GM12878 (cell line): ENCODE data around the gene PHLDA3. TPM values are rescaled to one million over a fixed set of nuclear protein-coding genes. Genes with fewer than 3 reads are reported as not detected.

Experiments
- ATAC-seq: fragments of 200-7000 bp; cut with Tn5 transposase; 3 replicates; pipeline ENCODE4 v1.9.1; 2020; ENCODE audit warnings: mild to moderate bottlenecking, moderate library complexity
- BruUV-seq: library from RNA; stranded (reverse); fragments of 400-500 nt; replicated peaks from 2 replicates; lab custom pipeline; 2021; lab: Mats Ljungman, UMichigan
- CTCF ChIA-PET: fragments of 300-600 bp; sonication (Branson Sonifier 250); formaldehyde crosslinking; extraction: SDS; loops from one replicate; lab custom pipeline; 2021; ENCODE audit warnings: inconsistent platforms; lab: Yijun Ruan, JAX
- POLR2A ChIA-PET: fragments of 350-600 bp; formaldehyde crosslinking; extraction: SDS; loops from one replicate; lab custom pipeline; 2021; ENCODE audit warnings: inconsistent platforms; lab: Charles Lee
- RAD21 ChIA-PET: fragments of 300-600 bp; sonication (Branson Sonifier 250); formaldehyde crosslinking; loops from one replicate; lab custom pipeline; 2023; ENCODE audit warnings: antibody characterized with exemption; ENCODE audit not compliant: unreplicated experiment; lab: Charles Lee
- SMC1A ChIA-PET: fragments of 300-600 bp; sonication (Branson Sonifier 250); formaldehyde crosslinking; loops from one replicate; lab custom pipeline; 2023; ENCODE audit not compliant: unreplicated experiment, uncharacterized antibody; lab: Charles Lee
- DNase-seq: peaks from one replicate; pipeline ENCODE4 v3.0.0-alpha.2; 2011; ENCODE audit warnings: low read depth, low spot score
- FAIRE-seq: peaks from 3 replicates; lab custom pipeline; 2011; peaks lifted over from hg19 to GRCh38; lab: Jason Lieb, UNC
- H2AFZ ChIP-seq: 2 replicates; pipeline ENCODE4 v1.6.0; 2011; ENCODE audit warnings: low read depth, low read length, control low read depth; ENCODE audit not compliant: control insufficient read depth
- H3K27ac ChIP-seq: 2 replicates; pipeline ENCODE4 v1.5.1; 2011; ENCODE audit warnings: control low read depth; ENCODE audit not compliant: control insufficient read depth, insufficient read depth
- H3K27me3 ChIP-seq, 2 experiments: replicated peaks in 1 of 2; 2 replicates each; pipeline versions ENCODE4 v1.6.0 to v1.6.1; 2011; ENCODE audit warnings: low read length in 1 of 2; ENCODE audit not compliant: control insufficient read depth in 2 of 2, insufficient read depth in 2 of 2
- H3K36me3 ChIP-seq, 2 experiments: 2 replicates each; pipeline ENCODE4 v1.5.1; 2011; ENCODE audit warnings: low read length in 1 of 2; ENCODE audit not compliant: control insufficient read depth in 2 of 2, insufficient read depth in 2 of 2
- H3K4me1 ChIP-seq: 2 replicates; pipeline ENCODE4 v1.6.1; 2011; ENCODE audit warnings: mild to moderate bottlenecking, low read length, moderate library complexity, mixed read lengths; ENCODE audit not compliant: control insufficient read depth, insufficient read depth
- H3K4me2 ChIP-seq: 2 replicates; pipeline ENCODE4 v1.6.0; 2011; ENCODE audit warnings: control low read depth; ENCODE audit not compliant: control insufficient read depth, insufficient read depth
- H3K4me3 ChIP-seq: fragments of 200-600 bp; sonication (generic); 2 replicates; pipeline ENCODE4 v1.5.1; 2016
- H3K79me2 ChIP-seq: 2 replicates; pipeline ENCODE4 v1.6.0; 2011; ENCODE audit warnings: low read length; ENCODE audit not compliant: control insufficient read depth, insufficient read depth
- H3K9ac ChIP-seq: 2 replicates; pipeline ENCODE4 v1.8.0; 2011; ENCODE audit warnings: low read length, control low read depth, mixed read lengths; ENCODE audit not compliant: control insufficient read depth, insufficient read depth
- H3K9me3 ChIP-seq: replicated peaks from 3 replicates; pipeline ENCODE4 v1.5.1; 2011; ENCODE audit warnings: mild to moderate bottlenecking, low read length; ENCODE audit not compliant: control insufficient read depth, insufficient read depth
- H4K20me1 ChIP-seq: 2 replicates; pipeline ENCODE4 v1.6.0; 2011; ENCODE audit not compliant: control insufficient read depth, insufficient read depth
- ASH2L ChIP-seq: fragments of 300-600, 200-600 bp; sonication (generic); IDR thresholded peaks from 2 replicates; pipeline ENCODE4 v1.6.1; 2017; ENCODE audit warnings: low read depth, mild to moderate bottlenecking, borderline replicate concordance
- BHLHE40 ChIP-seq, 2 experiments: fragments of 450-650 bp in 1 of 2; IDR thresholded peaks; 2 replicates each; pipeline ENCODE4 v1.6.1; 2011 to 2017; ENCODE audit warnings: low read depth in 2 of 2, borderline replicate concordance in 1 of 2, improper control_type of control experiment in 1 of 2, low read length in 1 of 2, mild to moderate bottlenecking in 1 of 2
- EGR1 ChIP-seq, 2 experiments: IDR thresholded peaks; 1 replicate in 1 of 2; 2 replicates in 1 of 2; pipeline ENCODE4 v1.6.1; 2011 to 2012; ENCODE audit warnings: low read depth in 2 of 2, low read length in 2 of 2, borderline replicate concordance in 1 of 2, mild to moderate bottlenecking in 1 of 2, moderate library complexity in 1 of 2
- FOXK2 ChIP-seq: fragments of 450-650 bp; IDR thresholded peaks from 2 replicates; pipeline ENCODE4 v1.6.1; 2017; ENCODE audit warnings: mild to moderate bottlenecking, moderate library complexity
- KLF5 ChIP-seq: fragments of 450-650 bp; IDR thresholded peaks from 2 replicates; pipeline ENCODE4 v1.6.1; 2014; ENCODE audit warnings: mild to moderate bottlenecking; ENCODE audit not compliant: partially characterized antibody
- MEF2A ChIP-seq: IDR thresholded peaks from 2 replicates; pipeline ENCODE4 v1.6.1; 2011; ENCODE audit warnings: low read depth, mild to moderate bottlenecking, low read length, moderate library complexity; ENCODE audit not compliant: insufficient read depth
- MXI1 ChIP-seq: fragments of 150-350 bp; IDR thresholded peaks from 2 replicates; pipeline ENCODE4 v1.6.1; 2011; ENCODE audit warnings: low read depth, mild to moderate bottlenecking, inconsistent platforms, low read length, improper control_type of control experiment
- RAD21 ChIP-seq: IDR thresholded peaks from 2 replicates; pipeline ENCODE4 v1.6.1; 2011; ENCODE audit warnings: mild to moderate bottlenecking, low read depth, low read length, moderate library complexity; ENCODE audit not compliant: insufficient read depth
- RCOR1 ChIP-seq: conservative IDR thresholded peaks from 2 replicates; pipeline ENCODE4 v1.6.1; 2012; ENCODE audit warnings: low read depth, low read length, improper control_type of control experiment
- SPI1 ChIP-seq: IDR thresholded peaks from 2 replicates; pipeline ENCODE4 v1.6.1; 2011; ENCODE audit warnings: low read depth, mild to moderate bottlenecking, low read length, moderate library complexity, borderline replicate concordance; ENCODE audit not compliant: insufficient read depth
- SREBF1 ChIP-seq: IDR thresholded peaks from 2 replicates; pipeline ENCODE4 v1.6.1; 2012; ENCODE audit warnings: mild to moderate bottlenecking, low read length
- STAT3 ChIP-seq: IDR thresholded peaks from 2 replicates; pipeline ENCODE4 v1.6.1; 2011; ENCODE audit warnings: low read depth, low read length, improper control_type of control experiment
- TARDBP ChIP-seq: IDR thresholded peaks from 2 replicates; pipeline ENCODE4 v1.6.1; 2016; ENCODE audit warnings: borderline replicate concordance
- YY1 ChIP-seq: IDR thresholded peaks from 2 replicates; pipeline ENCODE4 v1.6.1; 2011; ENCODE audit warnings: low read depth, mild to moderate bottlenecking, low read length
- WGBS: methylation state at CpG from one replicate; pipeline ENCODE4 v1.1.6; 2016; ENCODE audit warnings: low lambda C conversion rate; ENCODE audit not compliant: insufficient replicate concordance, insufficient coverage; ENCODE audit errors: missing lambda C conversion rate; 5-methylcytosine and 5-hydroxymethylcytosine counted together
- in situ Hi-C: fragments of 300-500 bp; cut with MboI; formaldehyde crosslinking; loops from 9 replicates; pipeline ENCODE4 v1.14.3; 2018; ENCODE audit warnings: mixed read lengths
- intact Hi-C: fragments of 100-400 bp; cut with micrococcal nuclease; formaldehyde crosslinking; loops from one replicate; pipeline ENCODE4 v1.14.2; 2022; ENCODE audit not compliant: unreplicated experiment
- polyA plus RNA-seq, 11 experiments: library from polyadenylated mRNA; depleted of rRNA in 4 of 11; unstranded in 6 of 11; stranded (reverse) in 5 of 11; fragments of >200 nt; fragmentation: Nextera tagmentation in 4 of 11; fragmentation: Illumina TruSeq in 1 of 11; extraction: Ambion mirVana in 4 of 11; extraction: Trizol in 1 of 11; gene quantifications; 1 replicate in 1 of 11; 2 replicates in 10 of 11; pipeline versions ENCODE4 v1.2.1 to v1.2.3, GENCODE V29; 2011 to 2016; ENCODE audit warnings: inconsistent platforms in 2 of 11, missing spikeins in 2 of 11, low read depth in 1 of 11
- total RNA-seq, 4 experiments: library from RNA; depleted of rRNA in 3 of 4; stranded (reverse); fragments of >200 nt in 3 of 4; fragmentation: Illumina TruSeq in 1 of 4; extraction: Trizol in 1 of 4; gene quantifications; 2 replicates each; pipeline versions ENCODE4 v1.2.1 to v1.2.3, GENCODE V29; 2013 to 2021
- TF ChIP-seq, protein P1 (sequence below): fragments of 450-650 bp; formaldehyde crosslinking; IDR thresholded peaks from 2 replicates; pipeline ENCODE4 v1.5.0; 2022; ENCODE audit warnings: mild to moderate bottlenecking, missing genetic modification characterization
- TF ChIP-seq, protein P2 (sequence below): fragments of 450-650 bp; formaldehyde crosslinking; IDR thresholded peaks from 2 replicates; pipeline ENCODE4 v1.4.0; 2020; ENCODE audit warnings: mild to moderate bottlenecking, moderate library complexity

PHLDA3 gene
- total and polyA plus RNA-seq, 10 of the 15 experiments (the other 5 are each of a cell fraction or from before 2014, with no cell fraction given), result 0.60 to 57.4 (median 21.8) TPM

DNA sequence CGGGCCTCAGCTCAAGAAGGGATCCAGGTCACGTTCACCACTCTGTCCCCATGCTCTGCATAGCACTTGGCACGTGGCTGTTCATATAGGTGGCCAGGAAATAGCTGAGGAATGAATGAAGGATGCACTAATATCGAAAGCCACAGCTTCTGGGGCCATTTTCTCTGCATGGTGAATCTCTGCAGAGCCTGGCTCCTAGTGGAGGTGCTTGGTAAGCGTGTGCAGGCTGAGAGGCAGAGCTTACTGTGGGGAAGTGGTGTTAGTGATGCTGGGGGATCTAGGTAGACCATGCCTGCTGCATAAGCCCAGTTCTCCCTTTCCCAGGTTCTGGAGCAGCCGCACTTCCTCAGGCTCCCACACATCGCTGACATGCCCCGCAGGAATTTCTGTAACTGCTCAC lies 29.6 kb upstream of the PHLDA3 start (continued):
- TF ChIP-seq, protein P1, sequence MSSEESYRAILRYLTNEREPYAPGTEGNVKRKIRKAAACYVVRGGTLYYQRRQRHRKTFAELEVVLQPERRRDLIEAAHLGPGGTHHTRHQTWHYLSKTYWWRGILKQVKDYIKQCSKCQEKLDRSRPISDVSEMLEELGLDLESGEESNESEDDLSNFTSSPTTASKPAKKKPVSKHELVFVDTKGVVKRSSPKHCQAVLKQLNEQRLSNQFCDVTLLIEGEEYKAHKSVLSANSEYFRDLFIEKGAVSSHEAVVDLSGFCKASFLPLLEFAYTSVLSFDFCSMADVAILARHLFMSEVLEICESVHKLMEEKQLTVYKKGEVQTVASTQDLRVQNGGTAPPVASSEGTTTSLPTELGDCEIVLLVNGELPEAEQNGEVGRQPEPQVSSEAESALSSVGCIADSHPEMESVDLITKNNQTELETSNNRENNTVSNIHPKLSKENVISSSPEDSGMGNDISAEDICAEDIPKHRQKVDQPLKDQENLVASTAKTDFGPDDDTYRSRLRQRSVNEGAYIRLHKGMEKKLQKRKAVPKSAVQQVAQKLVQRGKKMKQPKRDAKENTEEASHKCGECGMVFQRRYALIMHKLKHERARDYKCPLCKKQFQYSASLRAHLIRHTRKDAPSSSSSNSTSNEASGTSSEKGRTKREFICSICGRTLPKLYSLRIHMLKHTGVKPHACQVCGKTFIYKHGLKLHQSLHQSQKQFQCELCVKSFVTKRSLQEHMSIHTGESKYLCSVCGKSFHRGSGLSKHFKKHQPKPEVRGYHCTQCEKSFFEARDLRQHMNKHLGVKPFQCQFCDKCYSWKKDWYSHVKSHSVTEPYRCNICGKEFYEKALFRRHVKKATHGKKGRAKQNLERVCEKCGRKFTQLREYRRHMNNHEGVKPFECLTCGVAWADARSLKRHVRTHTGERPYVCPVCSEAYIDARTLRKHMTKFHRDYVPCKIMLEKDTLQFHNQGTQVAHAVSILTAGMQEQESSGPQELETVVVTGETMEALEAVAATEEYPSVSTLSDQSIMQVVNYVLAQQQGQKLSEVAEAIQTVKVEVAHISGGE (CRISPR knock-in tag), result no peak
- no peak for TF ChIP-seq RCOR1
- TF ChIP-seq MXI1, result no peak
- TF ChIP-seq SREBF1, result no peak
- TF ChIP-seq MEF2A, result no peak

DNA sequence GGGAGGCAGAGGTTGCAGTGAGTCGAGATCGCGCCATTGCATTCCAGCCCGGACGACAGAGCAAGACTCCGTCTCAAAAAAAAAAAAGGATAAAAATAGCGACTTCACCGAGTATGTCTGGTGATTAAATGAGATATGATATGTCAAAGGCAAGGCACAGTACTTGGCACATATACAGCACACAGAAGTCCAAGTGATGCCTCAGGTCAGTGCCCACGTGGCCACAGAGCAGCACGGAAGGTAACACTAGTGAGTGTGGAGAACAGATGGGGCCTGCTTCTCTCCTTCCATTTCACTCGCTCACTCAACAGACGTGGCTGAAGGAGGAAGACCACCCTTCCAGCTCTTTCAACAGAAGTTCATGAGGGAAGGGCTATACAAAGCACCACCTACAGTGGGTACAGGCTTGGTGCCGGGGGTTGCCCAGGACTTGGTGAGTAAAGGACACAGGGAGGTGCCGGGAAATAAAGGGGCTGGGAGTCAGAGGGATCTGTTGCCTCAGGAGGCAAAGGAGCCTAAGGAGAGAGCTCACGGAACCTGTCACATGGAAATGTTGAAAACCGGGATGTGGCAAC lies 29.0 kb upstream of the PHLDA3 start:
- no peak for ATAC-seq
- no peak for FAIRE-seq
- POLR2A ChIA-PET, result no interaction called here
- TF ChIP-seq STAT3 (no peak), YY1 (no peak), ASH2L (no peak), TARDBP (no peak), FOXK2 (no peak), SPI1 (no peak), BHLHE40 (IDR thresholded peaks at IDR 0.05; ENCODE audit: borderline replicate concordance in 1 of 2, low read depth in 2 of 2, low read length in 1 of 2) (no peak), KLF5 (no peak), RAD21 (no peak), EGR1 (IDR thresholded peaks at IDR 0.05; ENCODE audit: borderline replicate concordance in 1 of 2, low read depth in 2 of 2, low read length in 2 of 2) (no peak)
- TF ChIP-seq, protein P2, sequence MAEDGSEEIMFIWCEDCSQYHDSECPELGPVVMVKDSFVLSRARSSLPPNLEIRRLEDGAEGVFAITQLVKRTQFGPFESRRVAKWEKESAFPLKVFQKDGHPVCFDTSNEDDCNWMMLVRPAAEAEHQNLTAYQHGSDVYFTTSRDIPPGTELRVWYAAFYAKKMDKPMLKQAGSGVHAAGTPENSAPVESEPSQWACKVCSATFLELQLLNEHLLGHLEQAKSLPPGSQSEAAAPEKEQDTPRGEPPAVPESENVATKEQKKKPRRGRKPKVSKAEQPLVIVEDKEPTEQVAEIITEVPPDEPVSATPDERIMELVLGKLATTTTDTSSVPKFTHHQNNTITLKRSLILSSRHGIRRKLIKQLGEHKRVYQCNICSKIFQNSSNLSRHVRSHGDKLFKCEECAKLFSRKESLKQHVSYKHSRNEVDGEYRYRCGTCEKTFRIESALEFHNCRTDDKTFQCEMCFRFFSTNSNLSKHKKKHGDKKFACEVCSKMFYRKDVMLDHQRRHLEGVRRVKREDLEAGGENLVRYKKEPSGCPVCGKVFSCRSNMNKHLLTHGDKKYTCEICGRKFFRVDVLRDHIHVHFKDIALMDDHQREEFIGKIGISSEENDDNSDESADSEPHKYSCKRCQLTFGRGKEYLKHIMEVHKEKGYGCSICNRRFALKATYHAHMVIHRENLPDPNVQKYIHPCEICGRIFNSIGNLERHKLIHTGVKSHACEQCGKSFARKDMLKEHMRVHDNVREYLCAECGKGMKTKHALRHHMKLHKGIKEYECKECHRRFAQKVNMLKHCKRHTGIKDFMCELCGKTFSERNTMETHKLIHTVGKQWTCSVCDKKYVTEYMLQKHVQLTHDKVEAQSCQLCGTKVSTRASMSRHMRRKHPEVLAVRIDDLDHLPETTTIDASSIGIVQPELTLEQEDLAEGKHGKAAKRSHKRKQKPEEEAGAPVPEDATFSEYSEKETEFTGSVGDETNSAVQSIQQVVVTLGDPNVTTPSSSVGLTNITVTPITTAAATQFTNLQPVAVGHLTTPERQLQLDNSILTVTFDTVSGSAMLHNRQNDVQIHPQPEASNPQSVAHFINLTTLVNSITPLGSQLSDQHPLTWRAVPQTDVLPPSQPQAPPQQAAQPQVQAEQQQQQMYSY, result no peak

More for the DNA sequence above, 29.0 kb upstream of the PHLDA3 start:
- no peak overlapping the region for H3K27ac ChIP-seq
- H3K9me3 ChIP-seq, result no peaks in the 10 kb centered on the region; the same call in 2 of the 3 replicates
- H2AFZ ChIP-seq, result no peak overlapping the region
- peaks cover 11 to 16% of the 10 kb centered on the region in 2 experiments; a peak in 3 of 4 replicates for H3K36me3 ChIP-seq
- RAD21 ChIA-PET, result interaction anchor here (1.0 to 1.3 kb wide), 2 partner anchors 15 to 50 kb away, joined by 3 to 4 read pairs; no protein-coding TSS in a partner anchor
- H3K4me1 ChIP-seq, result no peaks in the 10 kb centered on the region
- H4K20me1 ChIP-seq, result no peaks in the 10 kb centered on the region
- intact Hi-C loops (no loop called here), in situ Hi-C loops (no loop called here)
- no TSS peak for BruUV-seq
- no peak overlapping the region for H3K4me2 ChIP-seq
- no peak overlapping the region for H3K4me3 ChIP-seq
- no peak overlapping the region for H3K9ac ChIP-seq
- no peak for DNase-seq
- SMC1A ChIA-PET, result interaction anchor here (1.5 to 7.2 kb wide), 3 partner anchors 7 to 16 kb away, joined by 5 to 56 read pairs (median 10); no protein-coding TSS in a partner anchor
- CTCF ChIA-PET, result interaction anchor here (1.0 to 13.1 kb wide), 5 partner anchors 10 to 638 kb away, joined by 3 to 198 read pairs (median 3); no protein-coding TSS in a partner anchor
- 94% methylated on average over 16 of the region's 16 CpGs for WGBS
- H3K79me2 ChIP-seq, result peaks cover 2% of the 10 kb centered on the region
- no peaks in the 10 kb centered on the region for H3K27me3 ChIP-seq
